Small intestine (tissue), 7 donors: ENCODE data around the gene RLN3. TPM values are rescaled to one million over a fixed set of nuclear protein-coding genes. Genes with fewer than 3 reads are reported as not detected.
A peak's percentile ranks its signal among the peaks of the same experiment; 100 is the strongest.

Source experiments
- DNase-seq, 2 donors: peaks; one replicate each; pipeline versions ENCODE4 v3.0.0 to v3.0.0-alpha.2; 2013
- FAIRE-seq: peaks from 2 replicates; lab custom pipeline; 2012; peaks lifted over from hg19 to GRCh38; lab: Jason Lieb, UNC
- H3K27ac ChIP-seq, 3 donors: one replicate each; pipeline ENCODE4 v1.5.1; 2013; ENCODE audit warnings: low read length in 2 of 3, mild to moderate bottlenecking in 2 of 3, control low read depth in 1 of 3, inconsistent platforms in 1 of 3, low read depth in 1 of 3, moderate library complexity in 1 of 3
- H3K27me3 ChIP-seq, 3 donors: one replicate each; pipeline ENCODE4 v1.6.1; 2013; ENCODE audit warnings: low read length in 3 of 3, inconsistent platforms in 1 of 3; ENCODE audit not compliant: control insufficient read depth in 3 of 3, insufficient read depth in 3 of 3
- H3K36me3 ChIP-seq, 3 donors: one replicate each; pipeline ENCODE4 v1.6.1; 2013; ENCODE audit warnings: low read length in 3 of 3, inconsistent platforms in 1 of 3, low read depth in 1 of 3, mild to moderate bottlenecking in 1 of 3, moderate library complexity in 1 of 3; ENCODE audit not compliant: control insufficient read depth in 3 of 3, insufficient read depth in 2 of 3
- H3K4me1 ChIP-seq, 3 donors: one replicate each; pipeline ENCODE4 v1.6.1; 2013; ENCODE audit warnings: low read length in 2 of 3, inconsistent platforms in 1 of 3, low read depth in 1 of 3, mild to moderate bottlenecking in 1 of 3, moderate library complexity in 1 of 3; ENCODE audit not compliant: control insufficient read depth in 3 of 3, insufficient read depth in 2 of 3
- H3K4me3 ChIP-seq, 3 donors: one replicate each; pipeline ENCODE4 v1.5.1; 2013; ENCODE audit warnings: low read length in 3 of 3, control low read depth in 1 of 3, inconsistent platforms in 1 of 3, low read depth in 1 of 3, mild to moderate bottlenecking in 1 of 3, moderate library complexity in 1 of 3
- H3K9me3 ChIP-seq, 2 donors: one replicate each; pipeline ENCODE4 v1.6.1; 2013; ENCODE audit warnings: low read depth in 1 of 2, low read length in 1 of 2; ENCODE audit not compliant: control insufficient read depth in 2 of 2, insufficient read depth in 1 of 2
- WGBS, 3 donors: extraction: QIAGEN DNeasy Blood & Tissue Kit; methylation state at CpG; one replicate each; pipeline ENCODE4 v1.1.7; 2013; 5-methylcytosine and 5-hydroxymethylcytosine counted together
- polyA plus RNA-seq, 4 donors: library from polyadenylated mRNA; stranded (reverse) in 3 of 4; unstranded in 1 of 4; fragments of 200-250 nt in 3 of 4; fragments of 120-200 nt in 1 of 4; gene quantifications; one replicate each; pipeline versions ENCODE4 v1.2.1 to v1.2.3, GENCODE V29; 2013
- donor health status: healthy with polysubstance abuse.
- donor health status: control.
- donor health status: control.
- donor health status: Bipolar disorder and iron deficiency.
- donor health status: healthy.

RLN3 gene
- polyA plus RNA-seq, 4 donors: 0.68 TPM; not detected in 3

DNA sequence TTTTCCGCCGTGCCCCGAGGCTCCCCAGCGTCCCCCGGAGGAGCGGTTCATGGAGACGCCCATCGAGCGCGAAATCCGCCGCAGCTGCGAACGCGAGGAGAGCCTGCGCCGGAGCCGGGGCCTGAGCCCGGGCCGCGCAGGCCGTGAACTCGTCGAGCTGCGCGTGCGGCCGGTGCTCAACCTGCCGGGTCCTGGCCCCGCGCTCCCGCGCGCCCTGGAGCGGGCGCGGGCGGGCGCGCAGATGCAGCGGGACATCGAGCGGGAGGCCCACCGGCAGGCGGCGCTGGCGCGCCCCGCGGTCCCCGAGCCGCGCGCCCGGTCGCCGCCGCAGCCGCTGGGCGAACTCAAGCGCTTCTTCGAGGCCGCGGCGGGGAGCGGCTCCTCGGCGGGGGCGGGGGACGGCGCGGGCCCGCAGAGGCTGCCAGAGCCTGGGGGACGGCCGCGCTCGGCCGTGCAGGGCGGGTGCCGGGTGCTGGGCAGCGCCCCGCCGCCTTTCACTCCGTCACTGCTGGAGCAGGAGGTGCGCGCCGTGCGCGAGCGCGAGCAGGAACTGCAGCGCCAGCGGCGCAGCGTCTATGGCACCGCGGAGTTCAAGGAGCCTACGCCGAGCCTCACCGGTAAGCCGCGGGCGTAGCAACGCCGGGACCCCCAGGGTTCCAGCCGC, 45.4 kb downstream of the RLN3 start:
- peak overlapping the region; percentile 95 to 99 (median 98) for H3K27ac ChIP-seq
- no peak for FAIRE-seq
- peak; percentile 71 to 93 for DNase-seq
- WGBS, 3 donors: 0 to 2% (median 1%) methylated on average over 27 to 106 of the region's 106 CpGs
- H3K27me3 ChIP-seq: no peaks in the 10 kb centered on the region
- peaks cover 0 to 17% (median 0%) of the 10 kb centered on the region in 3 donors for H3K4me1 ChIP-seq
- H3K9me3 ChIP-seq: no peaks in the 10 kb centered on the region
- peak overlapping the region; percentile 63 to 94 (median 69) for H3K4me3 ChIP-seq
- H3K36me3 ChIP-seq: no peaks in the 10 kb centered on the region

DNA sequence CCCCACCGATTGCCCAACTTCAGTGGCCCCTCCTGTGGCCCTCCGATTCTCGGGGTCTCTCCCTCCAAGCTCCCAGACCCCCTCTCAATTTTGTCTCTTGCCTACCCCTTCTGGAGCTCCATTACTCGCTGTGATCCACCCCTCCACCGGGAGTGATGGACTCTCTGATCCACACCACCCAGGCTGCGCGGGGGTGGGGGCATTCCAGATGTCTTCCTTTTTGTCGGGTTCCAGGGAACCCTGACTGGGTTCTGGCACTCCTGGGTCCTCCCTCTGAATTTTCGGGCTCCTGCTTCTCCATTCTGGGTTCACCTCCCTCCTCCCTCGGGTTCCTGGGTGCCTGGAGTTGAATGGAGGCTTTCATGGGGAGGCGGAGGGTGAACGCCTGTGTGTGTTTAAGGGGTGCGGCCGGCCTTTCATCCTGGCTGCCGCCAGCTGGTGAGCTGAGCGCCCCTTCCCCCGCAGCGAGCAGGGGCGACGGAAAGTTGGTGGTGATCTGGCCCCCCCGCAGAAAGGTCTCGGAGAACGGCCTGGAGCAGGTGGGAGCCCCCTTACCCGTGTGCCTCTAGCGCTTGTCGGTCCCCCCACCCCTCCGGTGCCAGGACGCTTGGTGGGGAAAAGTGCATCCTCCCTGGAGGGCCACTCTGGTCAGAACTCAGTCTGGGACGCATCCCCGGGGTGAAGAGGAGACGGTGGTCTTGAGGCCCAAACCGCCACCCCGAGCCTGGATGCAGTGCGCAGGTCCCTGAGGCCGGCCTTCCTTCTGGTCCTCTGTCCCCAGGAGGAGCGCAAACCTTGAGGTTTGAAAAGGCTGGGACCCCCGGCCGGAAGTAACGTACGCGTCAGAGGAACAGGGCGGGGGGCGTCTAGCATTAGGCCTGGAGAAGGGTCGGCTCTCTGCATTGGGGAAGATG, 46.2 kb downstream of the RLN3 start:
- WGBS, 3 donors: 0 to 3% (median 1%) methylated on average over 42 to 44 of the region's 44 CpGs
- peak overlapping the region; percentile 63 to 94 (median 69) for H3K4me3 ChIP-seq
- FAIRE-seq: no peak
- H3K27me3 ChIP-seq: no peaks in the 10 kb centered on the region
- peak; percentile 79 to 82 for DNase-seq
- H3K9me3 ChIP-seq: no peaks in the 10 kb centered on the region
- H3K27ac ChIP-seq: peak overlapping the region; percentile 93 to 98 (median 95)
- H3K36me3 ChIP-seq: no peaks in the 10 kb centered on the region
- H3K4me1 ChIP-seq: peaks cover 0 to 17% (median 0%) of the 10 kb centered on the region in 3 donors

DNA sequence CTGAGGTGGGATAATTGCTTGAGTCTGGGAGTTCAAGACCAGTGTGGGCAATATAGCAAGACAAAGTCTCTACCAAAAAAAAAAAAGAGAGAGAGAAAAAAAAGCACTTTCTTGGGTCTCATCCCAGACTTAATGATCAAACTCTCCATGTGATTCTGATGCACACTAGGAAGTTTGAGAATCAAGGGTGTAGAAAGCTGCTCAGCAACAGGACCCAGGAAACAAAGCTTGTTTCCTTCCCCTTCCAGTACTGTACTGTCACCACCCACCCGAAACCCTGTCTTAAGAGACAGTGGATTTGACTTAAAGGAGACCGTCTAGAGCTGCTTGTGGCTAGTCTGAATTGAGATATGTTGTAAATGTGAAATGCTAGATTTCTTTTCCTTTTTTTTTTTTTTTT, 50.5 kb downstream of the RLN3 start:
- H3K27ac ChIP-seq: no peak overlapping the region

More for the DNA sequence above, 50.5 kb downstream of the RLN3 start:
- Histone ChIP-seq H3K36me3 (peaks cover 0 to under 1% (median 0%) of the 10 kb centered on the region in 3 donors), H3K27me3 (no peaks in the 10 kb centered on the region), H3K4me1 (peaks cover 0 to 25% (median 0%) of the 10 kb centered on the region in 3 donors), H3K4me3 (no peak overlapping the region), H3K9me3 (no peaks in the 10 kb centered on the region)
- no peak for FAIRE-seq
- no peak for DNase-seq
- WGBS, 3 donors: 67 to 70% (median 69%) methylated on average over 2 of the region's 2 CpGs

Other genes starting within 250 kb of the RLN3 start
- 1 to 10 TPM in 3 of 4 donors, under 1 TPM in 1; 0.45 to 4.0 (median 1.8) TPM for gene ZSWIM4, start 232.7 kb upstream of the RLN3 start, polyA plus RNA-seq
- 1 to 10 TPM in 1 of 4 donors, under 1 TPM in 1, not detected in 2; 0.45 to 1.0 TPM for gene NANOS3, start 151.0 kb upstream of the RLN3 start, polyA plus RNA-seq
- 10 to 100 TPM in 2 of 4 donors, 1 to 10 TPM in 2; 3.5 to 67.1 (median 25.9) TPM for gene BRME1, start 122.0 kb upstream of the RLN3 start, polyA plus RNA-seq
- 100 to 1,000 TPM in 2 of 4 donors, 10 to 100 TPM in 2; 38.2 to 199 (median 103) TPM for gene CC2D1A, start 121.9 kb upstream of the RLN3 start, polyA plus RNA-seq
- 1 to 10 TPM in 1 of 4 donors, under 1 TPM in 1, not detected in 2; 0.41 to 1.7 TPM for gene PODNL1, start 89.7 kb upstream of the RLN3 start, polyA plus RNA-seq
- 10 to 100 TPM; 14.1 to 26.8 (median 20.9) TPM for gene DCAF15, start 75.6 kb upstream of the RLN3 start, polyA plus RNA-seq
- 10 to 100 TPM in 1 of 4 donors, 1 to 10 TPM in 3; 3.8 to 16.6 (median 5.5) TPM for gene RFX1, start 21.8 kb upstream of the RLN3 start, polyA plus RNA-seq
- 1 to 10 TPM in 3 of 4 donors, under 1 TPM in 1; 0.45 to 5.6 (median 3.1) TPM for gene IL27RA, start 3.6 kb downstream of the RLN3 start, polyA plus RNA-seq
- gene PALM3, start 33.9 kb downstream of the RLN3 start, polyA plus RNA-seq: 10 to 100 TPM in 1 of 4 donors, 1 to 10 TPM in 3; 1.6 to 28.2 (median 2.6) TPM
- gene MISP3, start 44.6 kb downstream of the RLN3 start, polyA plus RNA-seq: 10 to 100 TPM; 13.0 to 60.4 (median 22.9) TPM
- under 1 TPM in 1 of 4 donors, not detected in 3; 0.07 TPM for gene C19orf67, start 57.6 kb downstream of the RLN3 start, polyA plus RNA-seq
- gene SAMD1, start 62.6 kb downstream of the RLN3 start, polyA plus RNA-seq: 10 to 100 TPM; 19.7 to 45.4 (median 32.0) TPM
- 10 to 100 TPM; 34.7 to 66.1 (median 44.1) TPM for gene PRKACA, start 89.6 kb downstream of the RLN3 start, polyA plus RNA-seq
- 10 to 100 TPM in 2 of 4 donors, 1 to 10 TPM in 2; 3.1 to 26.2 (median 10.3) TPM for gene ASF1B, start 108.4 kb downstream of the RLN3 start, polyA plus RNA-seq
- gene ADGRL1, start 178.0 kb downstream of the RLN3 start, polyA plus RNA-seq: 10 to 100 TPM; 11.1 to 22.7 (median 15.7) TPM